ENCODE results near the gene RPL35.

RPL35 gene

GRCh38 chr9:124873664-124874063 lies 11.9 kb upstream of the RPL35 start:
- DNase-seq, result no peak

- no peak for DNase-seq
These were observed 9.4 kb upstream of the RPL35 start for GRCh38 chr9:124871156-124871561.

- DNase-seq, result no peak
These were observed 9.0 kb upstream of the RPL35 start for GRCh38 chr9:124870723-124871122.

- peak; percentile 44 for DNase-seq
These were observed 8.3 kb upstream of the RPL35 start for GRCh38 chr9:124869986-124870560.

GRCh38 chr9:124869466-124869985 lies 7.8 kb upstream of the RPL35 start:
- peak; percentile 31 for DNase-seq

- peak; percentile 90 for DNase-seq
These were observed 7.0 kb upstream of the RPL35 start for GRCh38 chr9:124868511-124869465.

GRCh38 chr9:124863371-124863871 lies 1.7 kb upstream of the RPL35 start:
- DNase-seq, result no peak

GRCh38 chr9:124860582-124861341 lies 995 bp downstream of the RPL35 start:
- DNase-seq, result no peak

GRCh38 chr9:124859803-124860581 lies 1.8 kb downstream of the RPL35 start:
- DNase-seq, result no peak

GRCh38 chr9:124858330-124859046 lies 3.3 kb downstream of the RPL35 start:
- DNase-seq, result no peak

GRCh38 chr9:124857533-124858162 lies 4.1 kb downstream of the RPL35 start:
- DNase-seq, result no peak

- DNase-seq, result peak; percentile 76
These were observed 5.6 kb downstream of the RPL35 start for GRCh38 chr9:124855944-124856765.

GRCh38 chr9:124855566-124855943 lies 6.2 kb downstream of the RPL35 start:
- DNase-seq, result no peak

GRCh38 chr9:124854822-124855221 lies 6.9 kb downstream of the RPL35 start:
- DNase-seq, result no peak

- DNase-seq, result no peak
These were observed 7.6 kb downstream of the RPL35 start for GRCh38 chr9:124854161-124854560.

GRCh38 chr9:124853605-124854143 lies 8.1 kb downstream of the RPL35 start:
- DNase-seq, result no peak

- DNase-seq, result peak; percentile 76
These were observed 8.8 kb downstream of the RPL35 start, which contains the start of gene WDR38 for GRCh38 chr9:124852829-124853531. TSS of gene WDR38 (plus strand) at chr9:124853460. CDS start at chr9:124853532, 72 bp downstream.

GRCh38 chr9:124852121-124852828 lies 9.5 kb downstream of the RPL35 start:
- no peak for DNase-seq

All from NCI-H82 (cell line).